Transverse colon (tissue), 4 donors: ENCODE results near the gene CCS. TPM values are rescaled to one million over a fixed set of nuclear protein-coding genes. Genes with fewer than 3 reads are reported as not detected.

Source experiments
- DNase-seq: peaks from one replicate; pipeline ENCODE4 v3.0.0-alpha.2; 2019
- H3K27ac ChIP-seq, 4 donors: fragments of 200-600 bp; sonication (generic); 2 replicates each; pipeline ENCODE4 v1.5.1; 2016 to 2018; ENCODE audit warnings: inconsistent platforms in 4 of 4
- H3K27me3 ChIP-seq: fragments of 200-600 bp; sonication (generic); 2 replicates; pipeline ENCODE4 v1.5.1; 2017; ENCODE audit warnings: inconsistent platforms
- H3K36me3 ChIP-seq, 4 donors: fragments of 200-600 bp; sonication (generic); 2 replicates each; pipeline ENCODE4 v1.5.1; 2017 to 2019; ENCODE audit warnings: inconsistent platforms in 4 of 4
- H3K4me1 ChIP-seq, 4 donors: fragments of 200-600 bp; sonication (generic); 2 replicates each; pipeline ENCODE4 v1.5.1; 2017 to 2020; ENCODE audit warnings: inconsistent platforms in 4 of 4
- H3K4me3 ChIP-seq, 4 donors: fragments of 200-600 bp; sonication (generic); 1 replicate in 1 of 4; 2 replicates in 3 of 4; pipeline versions ENCODE4 v1.5.1 to v1.6.1; 2017 to 2019; ENCODE audit warnings: inconsistent platforms in 4 of 4
- H3K9me3 ChIP-seq, 2 donors: fragments of 200-600 bp; sonication (generic); 2 replicates each; pipeline ENCODE4 v1.5.1; 2017 to 2019; ENCODE audit warnings: inconsistent platforms in 2 of 2
- CTCF ChIP-seq, 5 experiments: fragments of 200-600 bp in 3 of 5; fragments of 450-650 bp in 2 of 5; sonication (generic) in 3 of 5; IDR thresholded peaks; 1 replicate in 2 of 5; 2 replicates in 3 of 5; pipeline ENCODE4 v1.5.1; 2016 to 2017; ENCODE audit warnings: antibody characterized with exemption in 5 of 5, inconsistent platforms in 3 of 5, mild to moderate bottlenecking in 2 of 5, moderate library complexity in 1 of 5
- EP300 ChIP-seq: sonication (generic); formaldehyde crosslinking; IDR thresholded peaks from one replicate; pipeline ENCODE4 v1.6.1; 2017; ENCODE audit warnings: antibody characterized with exemption, low read depth
- POLR2A ChIP-seq: fragments of 450-650 bp; IDR thresholded peaks from one replicate; pipeline ENCODE4 v1.6.1; 2016; ENCODE audit warnings: antibody characterized with exemption, mild to moderate bottlenecking, moderate library complexity
- POLR2AphosphoS5 ChIP-seq, 3 donors: sonication (generic); formaldehyde crosslinking; IDR thresholded peaks; one replicate each; pipeline ENCODE4 v1.6.1; 2016; ENCODE audit warnings: antibody characterized with exemption in 3 of 3
- WGBS, 2 donors: methylation state at CpG; one replicate each; pipeline ENCODE4 v1.1.5; 2018; ENCODE audit warnings: low coverage in 1 of 2; 5-methylcytosine and 5-hydroxymethylcytosine counted together
- in situ Hi-C, 4 donors: fragments of 200-750 bp; cut with MboI; loops; one replicate each; pipeline versions ENCODE4 v1.15.0 to v1.15.1; 2017; ENCODE audit warnings: low sequenced_read_pairs in 3 of 4, low pct_ligation_motif_present in 1 of 4, low pct_unique_long_range_greater_than_20kb in 1 of 4
- intact Hi-C: fragments of 100-400 bp; cut with DNase I; formaldehyde crosslinking; loops from one replicate; pipeline ENCODE4 v1.15.1; 2023; ENCODE audit warnings: low total_unique reads
- total RNA-seq, 4 donors: library from RNA; depleted of rRNA; stranded (reverse); fragments of >200 nt; gene quantifications; one replicate each; pipeline ENCODE4 v1.1.0, GENCODE V29; 2016

Gene CCS
- total RNA-seq, 4 donors from 2014 or later, result 37.4 to 82.0 (median 49.5) TPM

- Histone ChIP-seq H3K9me3 (no peaks in the 10 kb centered on the region), H3K36me3 (no peaks in the 10 kb centered on the region), H3K27ac (no peak overlapping the region), H3K27me3 (peaks cover 20% of the 10 kb centered on the region), H3K4me1 (peaks cover 11 to 18% (median 13%) of the 10 kb centered on the region in 4 donors), H3K4me3 (no peak overlapping the region)
- in situ Hi-C loops (loop anchor here in 2 of 4 donors (10.0 to 25.0 kb wide), 2 partner anchors 158 to 274 kb away; partner anchors contain the start of gene RCE1 (in 1 of the 2)), intact Hi-C loops (no loop called here)
- TF ChIP-seq POLR2A (no peak), POLR2AphosphoS5 (IDR thresholded peaks at IDR 0.05) (no peak), CTCF (IDR thresholded peaks at IDR 0.05) (no peak), EP300 (no peak)
- WGBS, 2 donors, result 84 to 92% methylated on average over 10 to 20 of the region's 20 CpGs
- no peak for DNase-seq
Observed at GRCh38 chr11:66562907-66563583, 29.9 kb upstream of the CCS start.

- no peaks in the 10 kb centered on the region for H3K36me3 ChIP-seq
- peaks cover 8 to 24% (median 19%) of the 10 kb centered on the region in 4 donors for H3K4me1 ChIP-seq
- H3K27me3 ChIP-seq, result peaks cover 18% of the 10 kb centered on the region
- H3K4me3 ChIP-seq, result no peak overlapping the region
- no peak overlapping the region for H3K27ac ChIP-seq
- WGBS, 2 donors, result 90% methylated on average over 5 of the region's 10 CpGs; no CpG with 5 or more reads in 1 of the 2 donors
- in situ Hi-C loops (loop anchor here in 2 of 4 donors (10.0 to 25.0 kb wide), 2 partner anchors 159 to 273 kb away; partner anchors contain the start of gene RCE1 (in 1 of the 2)), intact Hi-C loops (no loop called here)
- TF ChIP-seq EP300 (no peak), POLR2AphosphoS5 (IDR thresholded peaks at IDR 0.05) (no peak)
- DNase-seq, result no peak
- no peaks in the 10 kb centered on the region for H3K9me3 ChIP-seq
Observed at GRCh38 chr11:66563832-66564231, 29.2 kb upstream of the CCS start.

DNA sequence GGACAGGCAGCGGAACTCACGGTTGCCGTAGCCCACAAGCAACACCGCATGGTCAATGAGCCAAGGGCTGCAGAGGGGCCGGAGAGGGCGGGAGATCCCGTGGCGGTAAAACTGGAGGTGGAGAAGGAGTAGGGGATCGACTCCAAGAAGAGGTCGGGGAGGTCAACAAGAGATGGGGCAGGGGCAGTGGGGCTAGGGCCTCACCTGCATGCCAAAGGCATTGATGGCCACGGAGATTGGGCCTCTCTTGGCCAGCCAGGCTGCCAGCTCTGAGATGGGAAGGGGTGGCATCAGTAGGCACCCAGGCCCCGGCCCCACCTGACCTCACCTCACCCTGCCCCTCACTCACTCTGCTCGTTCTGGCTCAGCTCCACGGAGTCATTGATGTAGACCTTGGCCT is 28.4 kb upstream of the CCS start:
- in situ Hi-C loops, result loop anchor here in 2 of 4 donors (10.0 to 25.0 kb wide), 2 partner anchors 160 to 273 kb away; partner anchors contain the start of gene RCE1 (in 1 of the 2)
- Histone ChIP-seq H3K9me3 (no peaks in the 10 kb centered on the region), H3K27ac (no peak overlapping the region), H3K36me3 (no peaks in the 10 kb centered on the region), H3K4me1 (peaks cover 5 to 18% (median 13%) of the 10 kb centered on the region in 4 donors), H3K27me3 (peaks cover 11% of the 10 kb centered on the region), H3K4me3 (no peak overlapping the region)
- DNase-seq, result no peak
- TF ChIP-seq CTCF (IDR thresholded peaks at IDR 0.05) (no peak), POLR2AphosphoS5 (IDR thresholded peaks at IDR 0.05) (no peak)
- intact Hi-C loops, result no loop called here
- 86 to 91% methylated on average over 6 to 14 of the region's 14 CpGs for WGBS, 2 donors

DNA sequence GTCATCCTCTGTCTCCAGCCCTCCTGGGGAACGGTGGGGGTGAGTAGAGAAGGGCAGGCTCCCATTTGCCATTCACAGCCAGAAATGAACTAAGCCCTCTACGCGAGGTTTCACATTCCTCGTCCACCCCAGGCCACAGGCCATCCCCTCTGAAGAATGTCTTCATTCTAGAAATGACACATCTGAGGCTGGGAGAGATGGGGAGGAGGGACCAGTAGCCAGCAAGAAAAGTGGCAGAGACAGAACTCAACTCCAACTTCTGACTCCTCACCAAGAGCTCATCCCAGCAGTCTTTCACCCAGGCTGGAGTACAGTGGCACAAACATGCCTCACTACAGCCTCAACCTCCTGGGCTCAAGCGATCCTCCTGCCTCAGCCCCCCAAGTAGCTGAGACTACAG is 28.0 kb upstream of the CCS start:
- Histone ChIP-seq H3K9me3 (no peaks in the 10 kb centered on the region), H3K4me1 (peaks cover 5 to 18% (median 13%) of the 10 kb centered on the region in 4 donors), H3K27me3 (peaks cover 11% of the 10 kb centered on the region), H3K4me3 (no peak overlapping the region), H3K36me3 (no peaks in the 10 kb centered on the region), H3K27ac (no peak overlapping the region)
- intact Hi-C loops (no loop called here), in situ Hi-C loops (loop anchor here in 2 of 4 donors (10.0 to 25.0 kb wide), 2 partner anchors 160 to 272 kb away; partner anchors contain the start of gene RCE1 (in 1 of the 2))
- TF ChIP-seq POLR2AphosphoS5 (IDR thresholded peaks at IDR 0.05) (no peak), EP300 (no peak), CTCF (IDR thresholded peaks at IDR 0.05) (no peak), POLR2A (no peak)
- DNase-seq, result no peak
- 83% methylated on average over 5 of the region's 5 CpGs; no CpG with 5 or more reads in 1 of the 2 donors for WGBS, 2 donors
